SK-N-SH (cell line): ENCODE data around the gene MZF1. TPM values are rescaled to one million over a fixed set of nuclear protein-coding genes. Genes with fewer than 3 reads are reported as not detected.

Source experiments
- CTCF ChIA-PET: fragments of 300-600, 350-600 bp; formaldehyde crosslinking; extraction: SDS; loops from one replicate; lab custom pipeline; 2021; lab: Yijun Ruan, JAX
- POLR2A ChIA-PET: fragments of 350-600 bp; sonication (Branson Sonifier 250); formaldehyde crosslinking; extraction: SDS; loops from one replicate; lab custom pipeline; 2020; ENCODE audit warnings: antibody characterized with exemption, inconsistent platforms; lab: Yijun Ruan, JAX
- DNase-seq: peaks from one replicate; pipeline ENCODE4 v3.0.0; 2012
- H2AFZ ChIP-seq: fragments of 200-600 bp; sonication (generic); 2 replicates; pipeline ENCODE4 v1.8.1; 2016; ENCODE audit warnings: antibody characterized with exemption, mild to moderate bottlenecking, low read depth
- H3F3A ChIP-seq: fragments of 200-600 bp; sonication (generic); replicated peaks from 2 replicates; pipeline ENCODE3; 2016; ENCODE audit warnings: antibody characterized with exemption, mild to moderate bottlenecking; ENCODE audit not compliant: insufficient read depth
- H3K27ac ChIP-seq, 2 experiments: fragments of 200-500 bp in 1 of 2; fragments of 200-600 bp in 1 of 2; sonication (Bioruptor generic) in 1 of 2; sonication (generic), shearing (Covaris generic) in 1 of 2; 2 replicates each; pipeline versions ENCODE4 v1.5.1 to v1.6.1; 2014 to 2016; ENCODE audit warnings: low read depth in 2 of 2, inconsistent platforms in 1 of 2, low read length in 1 of 2, mild to moderate bottlenecking in 1 of 2, mixed read lengths in 1 of 2
- H3K27me3 ChIP-seq: fragments of 200-600 bp; sonication (generic), shearing (Covaris generic); 2 replicates; pipeline ENCODE4 v1.6.1; 2016; ENCODE audit warnings: mixed run types; ENCODE audit not compliant: insufficient read depth
- H3K36me3 ChIP-seq, 2 experiments: fragments of 200-500 bp in 1 of 2; fragments of 200-600 bp in 1 of 2; sonication (Bioruptor generic) in 1 of 2; sonication (generic) in 1 of 2; replicated peaks in 1 of 2; 2 replicates each; pipeline versions ENCODE3 to v1.5.1; 2014 to 2016; ENCODE audit warnings: low read length in 1 of 2, mild to moderate bottlenecking in 1 of 2; ENCODE audit not compliant: insufficient read depth in 2 of 2, control insufficient read depth in 1 of 2
- H3K4me1 ChIP-seq, 2 experiments: fragments of 200-500 bp in 1 of 2; fragments of 200-600 bp in 1 of 2; sonication (Bioruptor generic) in 1 of 2; sonication (generic), shearing (Covaris generic) in 1 of 2; 2 replicates each; pipeline versions ENCODE4 v1.5.1 to v1.6.1; 2014 to 2016; ENCODE audit warnings: low read depth in 1 of 2, low read length in 1 of 2, mixed run types in 1 of 2; ENCODE audit not compliant: insufficient read depth in 2 of 2, control insufficient read depth in 1 of 2
- H3K4me2 ChIP-seq: fragments of 200-600 bp; sonication (generic), shearing (Covaris generic); 2 replicates; pipeline ENCODE4 v1.6.1; 2017; ENCODE audit warnings: mixed run types
- H3K4me3 ChIP-seq, 2 experiments: fragments of 200-500 bp in 1 of 2; fragments of 200-600 bp in 1 of 2; sonication (Bioruptor generic) in 1 of 2; sonication (generic), shearing (Covaris generic) in 1 of 2; 2 replicates each; pipeline versions ENCODE4 v1.5.1 to v1.8.1; 2014 to 2016; ENCODE audit warnings: low read depth in 2 of 2, inconsistent platforms in 1 of 2, low read length in 1 of 2, mild to moderate bottlenecking in 1 of 2, mixed read lengths in 1 of 2, moderate library complexity in 1 of 2
- H3K79me2 ChIP-seq: fragments of 200-600 bp; sonication (generic); 2 replicates; pipeline ENCODE4 v1.8.1; 2017; ENCODE audit warnings: mild to moderate bottlenecking; ENCODE audit not compliant: insufficient read depth
- H3K9ac ChIP-seq: fragments of 200-600 bp; sonication (generic); 2 replicates; pipeline ENCODE4 v1.6.1; 2017; ENCODE audit warnings: mixed run types
- H3K9me2 ChIP-seq: fragments of 200-600 bp; sonication (generic); 2 replicates; pipeline ENCODE4 v1.6.1; 2017; ENCODE audit warnings: mixed run types
- H3K9me3 ChIP-seq: fragments of 200-600 bp; sonication (generic); 2 replicates; pipeline ENCODE4 v1.6.1; 2017; ENCODE audit warnings: mixed run types, mild to moderate bottlenecking, moderate library complexity
- H4K20me1 ChIP-seq: fragments of 200-600 bp; sonication (generic); 2 replicates; pipeline ENCODE4 v1.6.1; 2017; ENCODE audit warnings: mild to moderate bottlenecking, mixed run types; ENCODE audit not compliant: insufficient read depth
- CHD2 ChIP-seq: fragments of 150-350 bp; IDR thresholded peaks from 2 replicates; pipeline ENCODE4 v1.6.1; 2018; ENCODE audit warnings: low read length; ENCODE audit not compliant: partially characterized antibody
- FOSL2 ChIP-seq: IDR thresholded peaks from 2 replicates; pipeline ENCODE4 v1.4.0; 2012; ENCODE audit warnings: low read depth, mild to moderate bottlenecking, moderate library complexity, borderline replicate concordance
- FOXJ3 ChIP-seq: sonication (generic); formaldehyde crosslinking; IDR thresholded peaks from 2 replicates; pipeline ENCODE4 v1.5.1; 2020; ENCODE audit warnings: mild to moderate bottlenecking, missing genetic modification reagents
- FOXM1 ChIP-seq: IDR thresholded peaks from 2 replicates; pipeline ENCODE4 v1.4.0; 2012; ENCODE audit warnings: low read depth, mild to moderate bottlenecking
- GABPA ChIP-seq: IDR thresholded peaks from 2 replicates; pipeline ENCODE4 v1.4.0; 2012; ENCODE audit warnings: low read depth, mild to moderate bottlenecking
- IRF3 ChIP-seq: fragments of 150-350 bp; IDR thresholded peaks from 2 replicates; pipeline ENCODE4 v1.6.1; 2016; ENCODE audit warnings: mild to moderate bottlenecking, low read depth, low read length
- MXI1 ChIP-seq: IDR thresholded peaks from 2 replicates; pipeline ENCODE4 v1.6.1; 2012; ENCODE audit warnings: mild to moderate bottlenecking, low read depth, low read length, improper control_type of control experiment
- PBX3 ChIP-seq: IDR thresholded peaks from 2 replicates; pipeline ENCODE4; 2012
- RAD21 ChIP-seq: IDR thresholded peaks from 2 replicates; pipeline ENCODE4 v1.6.1; 2012; ENCODE audit warnings: mild to moderate bottlenecking, low read length
- RCOR1 ChIP-seq: fragments of 150-350 bp; IDR thresholded peaks from 2 replicates; pipeline ENCODE4 v1.6.1; 2017; ENCODE audit warnings: antibody characterized with exemption, low read length
- RFX5 ChIP-seq: IDR thresholded peaks from 2 replicates; pipeline ENCODE4 v1.6.1; 2012; ENCODE audit warnings: mild to moderate bottlenecking, improper control_type of control experiment, low read length
- RXRA ChIP-seq: IDR thresholded peaks from 2 replicates; pipeline ENCODE4 v1.4.0; 2012; ENCODE audit warnings: low read depth, mild to moderate bottlenecking, borderline replicate concordance
- SIN3A ChIP-seq: IDR thresholded peaks from 2 replicates; pipeline ENCODE4 v1.6.1; 2012; ENCODE audit warnings: low read depth, mild to moderate bottlenecking, low read length, moderate library complexity, borderline replicate concordance
- SMC3 ChIP-seq: IDR thresholded peaks from 2 replicates; pipeline ENCODE4 v1.6.1; 2012; ENCODE audit warnings: low read depth, low read length, improper control_type of control experiment
- TAF1 ChIP-seq: IDR thresholded peaks from 2 replicates; pipeline ENCODE4 v1.6.1; 2012; ENCODE audit warnings: low read depth, mild to moderate bottlenecking, low read length, moderate library complexity, borderline replicate concordance
- WGBS: methylation state at CpG from one replicate; pipeline ENCODE4 v1.1.6; 2017; ENCODE audit warnings: low lambda C conversion rate; 5-methylcytosine and 5-hydroxymethylcytosine counted together
- polyA plus RNA-seq, 3 experiments: library from polyadenylated mRNA; depleted of rRNA; stranded (reverse); fragments of >200 nt; gene quantifications; 2 replicates each; pipeline ENCODE4 v1.2.3, GENCODE V29; 2012
- TF ChIP-seq, protein P1 (sequence below): fragments of 200-600 bp; sonication (generic); IDR thresholded peaks from 2 replicates; pipeline ENCODE4 v1.6.1; 2017; ENCODE audit warnings: antibody characterized with exemption, mild to moderate bottlenecking, moderate library complexity
- TF ChIP-seq, protein P2 (sequence below): IDR thresholded peaks from 2 replicates; pipeline ENCODE4 v1.6.1; 2012; ENCODE audit warnings: mild to moderate bottlenecking, low read depth, low read length, moderate library complexity

Gene MZF1
- polyA plus RNA-seq, 1 of the 3 experiments (the other 2 are of a cell fraction), result 31.8 TPM

GRCh38 chr19:58561373-58562121 lies 11.6 kb downstream of the MZF1 start:
- peaks cover 21% of the 10 kb centered on the region for H3K79me2 ChIP-seq
- WGBS, result 95% methylated on average over 12 of the region's 16 CpGs
- no peak overlapping the region for H2AFZ ChIP-seq
- H3K36me3 ChIP-seq, result peaks cover 5 to 12% of the 10 kb centered on the region in 2 experiments
- CTCF ChIA-PET, result interaction anchor here (0.7 to 1.5 kb wide), 3 partner anchors 18 to 166 kb away, joined by 3 to 9 read pairs (median 3); partner anchors contain the start of genes RNF225 and ZBTB45
- H3K4me3 ChIP-seq, result no peak overlapping the region
- H3K9me2 ChIP-seq, result no peaks in the 10 kb centered on the region
- H3K4me2 ChIP-seq, result no peak overlapping the region
- H3K27me3 ChIP-seq, result no peaks in the 10 kb centered on the region
- no peaks in the 10 kb centered on the region for H3K9me3 ChIP-seq
- H3K9ac ChIP-seq, result no peak overlapping the region
- peaks cover 9% of the 10 kb centered on the region; the same call in 1 of the 2 replicates for H4K20me1 ChIP-seq
- POLR2A ChIA-PET, result interaction anchor here (0.5 to 5.7 kb wide), 7 partner anchors 7 to 171 kb away, joined by 3 to 35 read pairs (median 6); partner anchors contain the start of genes CHMP2A, MZF1, TRIM28 and ZBTB45
- peaks cover 21% of the 10 kb centered on the region for H3F3A ChIP-seq
- peak overlapping the region in 1 of 2 experiments; percentile 11; a peak in 1 of 4 replicates for H3K27ac ChIP-seq
- TF ChIP-seq SMC3 (no peak), FOXM1 (no peak), FOXJ3 (CRISPR knock-in tag) (no peak), RAD21 (no peak), FOSL2 (no peak)
- H3K4me1 ChIP-seq, result peaks cover 14 to 51% of the 10 kb centered on the region in 2 experiments; a peak in 3 of 4 replicates
- no peak for DNase-seq

- no peaks in the 10 kb centered on the region for H3K9me3 ChIP-seq
- no peaks in the 10 kb centered on the region for H3K27me3 ChIP-seq
- peaks cover 25% of the 10 kb centered on the region for H3F3A ChIP-seq
- DNase-seq, result no peak
- POLR2A ChIA-PET, result interaction anchor here (1.3 to 5.7 kb wide), 4 partner anchors 10 to 41 kb away, joined by 3 to 35 read pairs (median 12); partner anchors contain the start of genes MZF1, TRIM28 and ZBTB45
- H3K4me1 ChIP-seq, result peaks cover 14 to 57% of the 10 kb centered on the region in 2 experiments; a peak in 3 of 4 replicates
- no peak overlapping the region for H3K4me3 ChIP-seq
- no peak overlapping the region for H3K4me2 ChIP-seq
- H4K20me1 ChIP-seq, result peaks cover 9% of the 10 kb centered on the region; the same call in 1 of the 2 replicates
- H3K36me3 ChIP-seq, result peaks cover 11% of the 10 kb centered on the region in 2 experiments
- H3K9ac ChIP-seq, result no peak overlapping the region
- H3K27ac ChIP-seq, result peak overlapping the region in 1 of 2 experiments; percentile 11; a peak in 1 of 4 replicates
- CTCF ChIA-PET, result no interaction called here
- H3K79me2 ChIP-seq, result peaks cover 28% of the 10 kb centered on the region
- no peaks in the 10 kb centered on the region for H3K9me2 ChIP-seq
- no peak overlapping the region for H2AFZ ChIP-seq
- TF ChIP-seq IRF3, result no peak
- TF ChIP-seq, protein P1, sequence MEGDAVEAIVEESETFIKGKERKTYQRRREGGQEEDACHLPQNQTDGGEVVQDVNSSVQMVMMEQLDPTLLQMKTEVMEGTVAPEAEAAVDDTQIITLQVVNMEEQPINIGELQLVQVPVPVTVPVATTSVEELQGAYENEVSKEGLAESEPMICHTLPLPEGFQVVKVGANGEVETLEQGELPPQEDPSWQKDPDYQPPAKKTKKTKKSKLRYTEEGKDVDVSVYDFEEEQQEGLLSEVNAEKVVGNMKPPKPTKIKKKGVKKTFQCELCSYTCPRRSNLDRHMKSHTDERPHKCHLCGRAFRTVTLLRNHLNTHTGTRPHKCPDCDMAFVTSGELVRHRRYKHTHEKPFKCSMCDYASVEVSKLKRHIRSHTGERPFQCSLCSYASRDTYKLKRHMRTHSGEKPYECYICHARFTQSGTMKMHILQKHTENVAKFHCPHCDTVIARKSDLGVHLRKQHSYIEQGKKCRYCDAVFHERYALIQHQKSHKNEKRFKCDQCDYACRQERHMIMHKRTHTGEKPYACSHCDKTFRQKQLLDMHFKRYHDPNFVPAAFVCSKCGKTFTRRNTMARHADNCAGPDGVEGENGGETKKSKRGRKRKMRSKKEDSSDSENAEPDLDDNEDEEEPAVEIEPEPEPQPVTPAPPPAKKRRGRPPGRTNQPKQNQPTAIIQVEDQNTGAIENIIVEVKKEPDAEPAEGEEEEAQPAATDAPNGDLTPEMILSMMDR, result no peak
- no peak for TF ChIP-seq RXRA
- no peak for TF ChIP-seq CHD2
- TF ChIP-seq PBX3, result no peak
- no peak for TF ChIP-seq RCOR1
- TF ChIP-seq RFX5, result no peak
- TF ChIP-seq SIN3A, result no peak
- TF ChIP-seq TAF1, result no peak
- TF ChIP-seq GABPA, result no peak
- TF ChIP-seq, protein P2, sequence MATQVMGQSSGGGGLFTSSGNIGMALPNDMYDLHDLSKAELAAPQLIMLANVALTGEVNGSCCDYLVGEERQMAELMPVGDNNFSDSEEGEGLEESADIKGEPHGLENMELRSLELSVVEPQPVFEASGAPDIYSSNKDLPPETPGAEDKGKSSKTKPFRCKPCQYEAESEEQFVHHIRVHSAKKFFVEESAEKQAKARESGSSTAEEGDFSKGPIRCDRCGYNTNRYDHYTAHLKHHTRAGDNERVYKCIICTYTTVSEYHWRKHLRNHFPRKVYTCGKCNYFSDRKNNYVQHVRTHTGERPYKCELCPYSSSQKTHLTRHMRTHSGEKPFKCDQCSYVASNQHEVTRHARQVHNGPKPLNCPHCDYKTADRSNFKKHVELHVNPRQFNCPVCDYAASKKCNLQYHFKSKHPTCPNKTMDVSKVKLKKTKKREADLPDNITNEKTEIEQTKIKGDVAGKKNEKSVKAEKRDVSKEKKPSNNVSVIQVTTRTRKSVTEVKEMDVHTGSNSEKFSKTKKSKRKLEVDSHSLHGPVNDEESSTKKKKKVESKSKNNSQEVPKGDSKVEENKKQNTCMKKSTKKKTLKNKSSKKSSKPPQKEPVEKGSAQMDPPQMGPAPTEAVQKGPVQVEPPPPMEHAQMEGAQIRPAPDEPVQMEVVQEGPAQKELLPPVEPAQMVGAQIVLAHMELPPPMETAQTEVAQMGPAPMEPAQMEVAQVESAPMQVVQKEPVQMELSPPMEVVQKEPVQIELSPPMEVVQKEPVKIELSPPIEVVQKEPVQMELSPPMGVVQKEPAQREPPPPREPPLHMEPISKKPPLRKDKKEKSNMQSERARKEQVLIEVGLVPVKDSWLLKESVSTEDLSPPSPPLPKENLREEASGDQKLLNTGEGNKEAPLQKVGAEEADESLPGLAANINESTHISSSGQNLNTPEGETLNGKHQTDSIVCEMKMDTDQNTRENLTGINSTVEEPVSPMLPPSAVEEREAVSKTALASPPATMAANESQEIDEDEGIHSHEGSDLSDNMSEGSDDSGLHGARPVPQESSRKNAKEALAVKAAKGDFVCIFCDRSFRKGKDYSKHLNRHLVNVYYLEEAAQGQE, result no peak
- TF ChIP-seq MXI1, result no peak
These were observed 12.2 kb downstream of the MZF1 start for GRCh38 chr19:58560921-58561320.
